ENCODE data around the gene DIAPH2.

Gene DIAPH2

GRCh38 chrX:97616883-97617530 is 932.4 kb downstream of the DIAPH2 start:
- no peak for DNase-seq

GRCh38 chrX:97619499-97619898 is 934.9 kb downstream of the DIAPH2 start:
- DNase-seq, result no peak

GRCh38 chrX:97622111-97622510 is 937.5 kb downstream of the DIAPH2 start:
- no peak for DNase-seq

GRCh38 chrX:97628326-97628725 is 943.7 kb downstream of the DIAPH2 start:
- DNase-seq, result no peak

GRCh38 chrX:97628807-97629596 is 944.4 kb downstream of the DIAPH2 start:
- no peak for DNase-seq

GRCh38 chrX:97629597-97629985 is 944.9 kb downstream of the DIAPH2 start:
- no peak for DNase-seq

GRCh38 chrX:97633798-97634197 is 949.2 kb downstream of the DIAPH2 start:
- DNase-seq, result no peak

GRCh38 chrX:97636473-97637140 is 952.0 kb downstream of the DIAPH2 start:
- no peak for DNase-seq

GRCh38 chrX:97637289-97637688 is 952.6 kb downstream of the DIAPH2 start:
- DNase-seq, result no peak

- DNase-seq, result no peak
Observed at GRCh38 chrX:97638621-97639020, 954.0 kb downstream of the DIAPH2 start.

GRCh38 chrX:97639526-97639925 is 954.9 kb downstream of the DIAPH2 start:
- no peak for DNase-seq

Measured in hippocampal formation (tissue), 2 donors.